GM18526 (cell line): Measurements from ENCODE around the gene ZNF543.

Experiments
- POLR2A ChIP-seq: IDR thresholded peaks from 3 replicates; pipeline ENCODE4 v1.6.1; 2011; ENCODE audit not compliant: insufficient read length; ENCODE audit errors: extremely low read depth

Gene ZNF543

DNA sequence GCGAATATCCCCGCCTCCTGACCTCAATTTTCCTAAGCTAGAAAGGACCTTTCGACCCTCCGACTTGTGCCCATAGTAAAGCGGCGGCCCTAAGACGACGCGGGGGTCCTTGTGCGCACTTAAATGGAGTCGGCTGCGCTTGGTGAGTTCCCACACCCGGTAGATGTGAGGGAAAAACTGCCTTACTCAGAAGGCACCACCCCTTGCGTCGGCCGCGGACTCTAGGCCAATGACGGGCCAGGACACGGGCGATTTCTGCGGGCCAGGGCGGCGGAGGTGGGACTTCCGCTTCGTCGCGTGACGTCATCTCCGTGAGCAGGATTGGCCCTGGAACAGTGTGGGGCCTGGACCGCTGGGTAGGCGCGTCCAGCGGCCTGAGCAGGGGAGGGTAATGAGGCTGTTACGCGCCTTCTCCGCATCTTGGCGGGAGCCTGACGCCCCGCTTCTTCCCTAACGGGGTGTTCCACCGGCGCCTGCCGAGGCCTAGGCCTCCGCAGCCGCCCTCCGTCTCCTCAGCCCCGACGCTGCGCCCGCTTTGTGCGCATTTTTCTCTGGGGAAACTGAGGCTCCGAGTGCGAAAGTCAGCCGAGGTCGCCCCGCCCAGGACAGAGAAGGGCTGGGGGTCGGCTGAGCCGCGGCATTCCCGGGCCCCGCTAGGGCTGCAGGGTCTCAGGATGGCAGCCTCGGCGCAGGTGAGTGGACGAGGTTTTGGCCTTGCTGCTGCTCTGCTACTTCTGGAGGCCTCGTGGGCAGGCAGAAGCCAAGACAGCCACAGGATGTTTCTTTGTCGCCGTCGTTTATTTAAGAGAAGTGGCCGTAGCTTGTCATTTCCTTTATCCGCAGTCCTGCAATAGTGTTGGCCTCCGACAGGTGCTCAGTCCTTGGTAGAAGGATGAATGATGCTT, at the start of gene ZNF543:
Gene ZNF543, plus strand, starts transcription at position 293 of the 905 bp plus-strand sequence. Its CDS starts 382 bp downstream, at position 675.
- peak; percentile 82 for TF ChIP-seq POLR2A

DNA sequence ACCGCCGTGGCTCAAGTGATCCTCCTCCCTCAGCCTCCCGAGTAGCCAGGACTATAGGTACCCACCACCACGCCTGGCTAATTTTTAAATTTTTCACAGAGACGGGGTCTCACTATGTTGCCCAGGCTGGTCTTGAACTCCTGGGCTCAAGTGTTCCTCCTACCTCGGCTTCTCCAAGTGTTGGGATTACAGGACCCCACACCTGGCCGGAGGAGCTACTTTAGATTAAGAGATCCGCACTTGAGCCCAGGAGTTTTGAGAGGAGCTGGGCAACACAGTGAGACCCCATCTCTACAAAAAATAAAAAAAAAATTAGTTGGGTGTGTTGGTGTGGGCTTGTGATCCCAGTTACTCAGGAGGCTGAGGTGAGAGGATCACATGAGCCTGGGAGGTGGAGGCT, 49.0 kb upstream of the ZNF543 start:
- TF ChIP-seq POLR2A, result no peak

DNA sequence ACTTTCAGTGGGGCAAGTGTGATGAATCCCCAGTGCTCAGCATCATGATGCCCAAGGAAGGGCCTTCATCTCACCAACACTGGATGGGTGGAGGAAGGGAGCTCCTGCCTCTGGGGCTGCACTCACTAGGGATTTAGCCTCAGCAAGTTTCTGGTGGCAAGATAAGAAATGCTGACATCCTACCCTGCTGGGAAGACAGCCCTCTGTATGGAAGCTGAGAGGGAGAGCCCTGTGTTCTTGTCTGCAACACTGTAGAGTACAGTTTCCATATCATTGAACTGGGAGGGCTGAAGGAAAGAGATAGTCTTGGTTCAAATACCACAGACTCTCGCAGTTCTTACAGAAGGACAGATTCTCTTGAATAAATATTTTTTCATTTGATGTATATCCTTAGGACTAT, 47.3 kb upstream of the ZNF543 start:
- TF ChIP-seq POLR2A, result no peak

DNA sequence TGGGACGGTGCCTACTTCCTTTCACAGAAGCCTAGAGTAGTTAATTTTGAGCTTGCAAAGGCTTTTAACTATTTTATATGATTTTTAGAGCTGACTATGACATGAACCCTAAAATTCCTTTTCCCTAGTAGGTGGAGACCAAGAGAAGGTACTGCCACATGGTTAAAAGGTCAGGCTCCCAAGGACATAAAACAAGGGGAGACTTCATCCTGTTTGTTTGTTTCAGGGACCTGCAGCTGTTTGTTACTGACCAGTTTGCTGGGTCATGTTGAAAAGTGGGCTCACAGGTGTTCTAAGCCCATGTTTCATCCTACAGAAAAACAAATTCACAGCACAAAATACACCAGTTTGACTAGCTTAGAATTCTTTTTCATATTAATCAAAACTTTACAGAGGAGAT, 43.8 kb upstream of the ZNF543 start:
- TF ChIP-seq POLR2A, result no peak

DNA sequence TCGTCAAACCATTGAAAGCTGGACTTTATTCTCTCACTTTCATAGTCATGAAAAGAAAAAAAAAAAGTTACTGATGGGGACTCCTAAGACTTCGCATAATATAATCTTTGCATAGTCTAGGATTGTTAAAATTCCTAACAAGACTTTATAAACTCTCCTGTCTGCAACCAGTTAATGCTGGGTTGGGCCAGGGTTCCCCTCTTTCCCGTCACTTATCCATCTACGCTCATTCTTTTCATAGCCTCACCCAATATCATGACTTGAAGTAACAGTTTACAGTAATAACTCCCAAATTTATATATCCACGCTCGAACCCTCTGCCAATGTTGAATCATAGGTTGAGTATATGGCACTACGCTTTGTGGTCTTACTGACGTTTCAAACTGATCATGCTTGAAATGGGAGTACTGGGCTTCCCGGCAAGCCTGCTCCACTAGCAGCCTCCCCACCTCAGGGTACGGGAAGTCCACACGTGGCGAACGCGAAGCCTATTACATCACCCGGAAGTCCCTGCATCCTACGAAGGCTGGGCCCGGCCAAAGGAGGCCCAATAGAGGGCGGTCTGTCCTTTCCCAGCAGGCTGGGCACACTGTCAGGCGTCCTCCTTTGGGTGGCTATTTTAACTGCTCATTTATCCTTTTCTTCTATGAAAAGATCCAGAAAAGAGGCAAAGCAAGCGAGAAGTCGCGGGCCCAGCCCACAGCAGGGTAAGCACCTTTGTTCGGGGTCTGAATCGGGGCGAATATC, 40.7 kb upstream of the ZNF543 start:
- peak; percentile 70 for TF ChIP-seq POLR2A

DNA sequence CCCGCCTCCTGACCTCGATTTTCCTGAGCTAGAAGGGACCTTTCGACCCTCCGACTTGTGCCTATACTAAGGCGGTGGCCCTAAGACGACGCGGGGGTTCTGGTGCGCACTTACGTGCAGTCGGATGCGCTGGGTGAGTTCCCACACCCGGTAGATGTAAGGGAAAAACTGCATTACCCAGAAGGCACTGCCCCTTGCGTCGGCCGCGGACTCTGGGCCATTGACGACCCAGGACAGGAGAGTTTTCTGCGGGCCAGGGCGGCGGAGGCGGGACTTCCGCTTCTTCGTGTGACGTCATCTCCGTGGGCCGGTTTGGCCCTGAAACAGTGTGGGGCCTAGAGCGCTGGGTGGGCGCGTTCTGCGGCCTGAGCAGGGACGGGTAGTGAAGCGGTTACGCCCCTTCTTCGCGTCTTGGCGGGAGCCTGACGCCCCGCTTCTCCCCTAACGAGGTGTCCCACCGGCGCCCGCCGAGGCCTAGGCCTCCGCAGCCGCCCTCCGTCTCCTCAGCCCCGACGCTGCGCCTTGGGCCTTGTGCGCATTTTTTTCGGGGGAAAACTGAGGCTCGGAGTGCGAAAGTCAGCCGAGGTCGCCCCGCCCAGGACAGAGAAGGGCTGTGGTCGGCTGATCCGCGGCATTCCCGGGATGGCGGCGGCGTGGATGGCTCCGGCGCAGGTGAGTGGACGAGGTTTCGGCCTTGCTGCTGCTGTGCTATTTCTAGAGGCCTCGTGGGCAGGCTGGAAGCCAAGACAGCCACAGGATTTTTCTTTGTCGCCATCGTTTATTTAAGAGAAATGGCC, 39.9 kb upstream of the ZNF543 start, which contains the start of gene ZNF460:
Gene ZNF460, plus strand, starts transcription at position 321 of the 797 bp plus-strand sequence. Its CDS starts 322 bp downstream, at position 643.
- TF ChIP-seq POLR2A, result peak; percentile 47

DNA sequence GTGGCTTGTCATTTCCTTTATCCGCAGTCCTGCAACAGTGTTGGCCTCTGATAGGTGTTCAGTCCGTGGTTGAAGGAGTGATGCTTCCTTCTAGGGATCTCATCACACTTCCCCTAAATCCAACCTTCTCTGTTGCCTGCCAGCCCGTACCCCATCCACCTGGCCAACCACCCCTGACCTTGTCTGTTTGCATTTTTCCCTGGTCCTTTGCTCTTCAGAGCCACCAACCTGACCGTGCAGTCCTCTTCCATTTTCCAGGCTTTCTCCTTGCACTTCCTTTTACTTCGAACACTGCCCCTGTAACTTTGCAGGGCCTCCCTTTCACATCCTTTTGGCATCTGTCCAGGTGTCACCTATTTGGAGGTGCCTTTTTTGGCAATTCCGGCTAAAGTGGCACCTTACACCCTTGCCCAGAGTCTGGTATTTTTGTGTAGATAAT, 39.3 kb upstream of the ZNF543 start:
- no peak for TF ChIP-seq POLR2A

DNA sequence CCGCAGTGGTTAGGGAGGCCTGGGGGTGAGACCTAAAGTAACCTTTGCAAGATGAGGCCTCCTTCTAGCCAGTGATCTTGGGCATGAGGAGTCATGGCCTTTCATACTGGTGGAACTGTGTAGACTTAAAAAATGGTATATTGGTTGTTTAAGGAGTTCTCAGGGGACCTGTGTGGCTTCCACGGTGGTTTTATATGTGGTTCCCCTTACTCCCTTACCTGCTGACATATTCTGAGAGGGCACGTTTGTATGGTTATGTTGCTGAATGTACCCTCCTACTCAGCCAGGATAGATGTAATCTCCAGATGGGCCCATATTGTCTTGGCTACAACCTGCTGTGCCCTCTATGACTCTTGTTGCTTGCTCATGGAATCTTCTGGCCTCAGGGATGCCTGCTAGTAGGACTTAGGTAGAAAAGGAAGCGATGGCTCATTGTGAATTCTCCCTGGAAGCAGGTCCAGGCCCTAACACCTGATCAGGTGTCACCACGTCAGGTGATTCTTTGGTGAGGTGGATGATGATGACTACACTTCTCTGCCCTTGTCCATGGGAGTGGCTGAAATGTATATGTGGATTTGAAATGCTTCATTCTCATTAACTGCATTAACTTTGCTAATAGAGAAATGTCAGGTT, 38.1 kb upstream of the ZNF543 start:
- no peak for TF ChIP-seq POLR2A

DNA sequence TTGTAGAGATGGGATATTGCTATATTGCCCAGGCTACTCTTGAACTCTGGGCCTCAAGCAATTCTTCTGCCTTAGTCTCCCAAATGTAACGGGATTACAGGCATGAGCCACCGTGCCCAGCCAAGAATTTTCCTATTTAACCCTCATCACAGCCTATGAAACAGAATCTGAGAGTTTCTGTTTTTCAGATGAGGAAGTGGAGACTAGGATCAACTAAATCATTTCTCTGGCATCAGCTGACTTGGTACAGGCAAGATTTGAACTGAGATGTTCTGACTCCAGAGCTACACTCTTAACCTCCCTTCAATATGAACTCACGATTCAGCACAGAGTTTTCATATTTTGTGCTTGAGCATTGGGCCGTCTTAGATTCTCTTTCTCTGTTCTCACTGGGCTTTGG, 31.9 kb upstream of the ZNF543 start:
- no peak for TF ChIP-seq POLR2A

DNA sequence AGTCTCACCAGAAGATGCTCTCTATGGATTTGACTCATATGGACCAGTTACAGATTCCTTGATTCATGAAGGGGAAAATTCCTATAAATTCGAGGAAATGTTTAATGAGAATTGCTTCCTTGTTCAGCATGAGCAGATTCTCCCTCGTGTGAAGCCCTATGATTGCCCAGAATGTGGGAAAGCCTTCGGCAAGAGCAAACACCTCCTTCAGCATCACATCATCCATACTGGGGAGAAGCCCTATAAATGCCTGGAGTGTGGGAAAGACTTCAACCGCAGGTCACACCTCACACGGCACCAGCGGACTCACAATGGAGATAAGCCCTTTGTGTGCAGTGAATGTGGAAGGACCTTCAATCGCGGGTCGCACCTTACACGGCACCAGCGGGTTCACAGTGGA, 29.3 kb upstream of the ZNF543 start:
- TF ChIP-seq POLR2A, result no peak

DNA sequence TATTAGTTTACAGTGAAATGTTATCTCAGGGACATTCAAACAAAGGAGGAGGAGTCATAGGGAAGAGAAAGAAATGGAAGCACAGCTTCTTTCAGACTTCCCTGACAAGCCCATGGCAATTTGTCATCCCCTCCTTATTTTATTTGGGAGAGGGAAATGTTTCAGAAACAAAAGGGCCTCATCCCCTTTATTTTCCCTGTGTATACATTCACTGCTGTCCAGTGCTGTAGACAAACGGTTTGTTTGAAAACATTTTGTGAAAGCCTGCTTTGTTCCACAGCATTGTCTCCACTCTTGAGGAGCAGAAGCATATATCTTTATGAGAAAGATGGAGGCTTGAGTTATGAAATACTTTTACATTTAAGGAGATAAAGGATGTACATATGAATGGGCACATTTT, 27.7 kb upstream of the ZNF543 start:
- TF ChIP-seq POLR2A, result no peak

DNA sequence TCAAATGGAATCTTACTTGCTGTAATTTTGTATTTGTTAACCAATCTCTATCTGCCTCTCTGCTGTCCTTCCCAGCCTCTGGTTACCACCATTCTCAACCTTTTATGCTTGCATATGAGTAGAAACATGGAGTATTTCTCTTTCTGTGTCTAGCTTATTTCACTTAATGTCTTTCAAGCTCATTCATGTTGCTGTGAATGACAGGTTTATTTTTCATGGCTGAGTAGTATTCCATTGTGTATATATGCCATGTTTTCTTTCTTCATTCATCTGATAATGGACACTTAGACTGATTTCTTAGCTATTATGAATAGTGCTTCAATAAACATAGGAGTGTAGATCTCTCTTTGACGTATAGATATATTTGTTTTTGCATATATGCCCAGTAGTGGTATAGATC, 26.6 kb upstream of the ZNF543 start:
- TF ChIP-seq POLR2A, result no peak

DNA sequence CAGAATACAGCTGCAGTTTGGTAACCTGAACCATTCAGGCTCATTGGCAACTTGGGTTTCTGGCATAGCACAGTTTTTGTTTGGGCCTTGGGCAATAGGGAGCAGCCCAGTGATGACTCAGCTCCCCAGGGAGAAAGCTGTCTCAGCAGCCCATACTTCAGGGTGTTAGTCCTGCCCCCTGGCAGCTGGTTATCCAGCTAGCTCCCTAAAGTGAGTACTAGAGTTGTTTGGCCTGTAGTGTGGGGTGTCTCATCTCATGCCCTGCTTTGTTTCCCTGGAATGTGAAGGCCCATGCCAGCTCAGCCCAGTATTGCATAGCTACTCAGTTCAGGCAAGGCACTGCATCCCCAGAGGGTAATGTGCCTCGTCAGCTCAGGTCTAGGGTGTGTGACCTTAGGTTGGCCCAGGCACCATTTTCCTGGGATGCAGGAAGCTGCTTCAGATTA, 18.2 kb upstream of the ZNF543 start:
- TF ChIP-seq POLR2A, result no peak

DNA sequence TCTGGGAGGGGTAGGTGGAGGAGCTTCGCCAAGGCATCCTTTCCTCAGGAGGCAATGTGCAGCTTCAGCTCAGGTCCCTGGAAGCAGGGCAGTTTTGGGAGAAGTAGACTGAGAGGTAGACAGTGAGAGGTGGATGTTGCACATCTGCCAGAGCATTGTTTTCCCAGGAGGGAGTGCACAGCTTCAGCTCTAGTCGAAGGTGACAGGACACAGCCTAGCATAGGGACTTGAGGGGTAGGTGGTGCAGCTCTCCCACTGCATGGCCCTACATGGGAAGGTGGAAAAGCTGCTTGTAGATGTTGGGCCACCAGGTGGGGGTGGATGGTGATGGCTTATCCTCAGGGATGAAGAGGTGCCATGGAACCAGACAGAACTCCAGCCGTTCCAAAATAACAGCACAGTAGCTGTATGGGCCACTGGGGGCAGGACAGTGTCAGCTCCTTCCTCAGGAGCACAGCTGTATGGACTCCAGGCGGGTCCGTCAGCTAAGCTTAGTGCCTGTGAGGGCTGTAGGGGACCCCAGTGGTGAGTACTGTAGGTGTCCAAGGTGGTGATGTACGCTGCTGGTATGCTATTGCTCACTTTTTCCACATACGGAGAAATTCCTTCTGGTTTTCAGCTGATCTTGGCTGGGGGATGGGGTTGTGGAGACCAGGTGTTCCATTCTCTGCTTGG, 17.4 kb upstream of the ZNF543 start:
- TF ChIP-seq POLR2A, result no peak
